GM21528 (cell line): ENCODE results near the gene HS3ST3B1.

Source experiments
- ATAC-seq: cut with Tn5 transposase; IDR thresholded peaks from one replicate; pipeline ENCODE4 v1.9.1; 2021; ENCODE audit warnings: mild to moderate bottlenecking, moderate library complexity; ENCODE audit not compliant: unreplicated experiment, low FRiP score

Gene HS3ST3B1

GRCh38 chr17:14351493-14351892 lies 50.6 kb downstream of the HS3ST3B1 start:
- ATAC-seq: peak; percentile 92

GRCh38 chr17:14352136-14352535 lies 51.3 kb downstream of the HS3ST3B1 start:
- ATAC-seq: no peak

GRCh38 chr17:14353861-14354474 lies 53.1 kb downstream of the HS3ST3B1 start:
- ATAC-seq: no peak

GRCh38 chr17:14354807-14355206 lies 53.9 kb downstream of the HS3ST3B1 start:
- ATAC-seq: no peak

- no peak for ATAC-seq
Observed at GRCh38 chr17:14355556-14355955, 54.7 kb downstream of the HS3ST3B1 start.

GRCh38 chr17:14359163-14360020 lies 58.5 kb downstream of the HS3ST3B1 start:
- ATAC-seq: peak; percentile 99

GRCh38 chr17:14360856-14361255 lies 60.0 kb downstream of the HS3ST3B1 start:
- ATAC-seq: no peak

GRCh38 chr17:14361470-14361869 lies 60.6 kb downstream of the HS3ST3B1 start:
- ATAC-seq: no peak

GRCh38 chr17:14361945-14362508 lies 61.1 kb downstream of the HS3ST3B1 start:
- no peak for ATAC-seq

GRCh38 chr17:14366199-14366598 lies 65.3 kb downstream of the HS3ST3B1 start:
- no peak for ATAC-seq

GRCh38 chr17:14372461-14372860 lies 71.6 kb downstream of the HS3ST3B1 start:
- ATAC-seq: no peak

- ATAC-seq: no peak
Observed at GRCh38 chr17:14372905-14373613, 72.2 kb downstream of the HS3ST3B1 start.

- no peak for ATAC-seq
Observed at GRCh38 chr17:14373614-14374259, 72.9 kb downstream of the HS3ST3B1 start.

GRCh38 chr17:14374268-14374667 lies 73.4 kb downstream of the HS3ST3B1 start:
- no peak for ATAC-seq

GRCh38 chr17:14376666-14377065 lies 75.8 kb downstream of the HS3ST3B1 start:
- ATAC-seq: no peak

- ATAC-seq: no peak
Observed at GRCh38 chr17:14381606-14382005, 80.7 kb downstream of the HS3ST3B1 start.

- ATAC-seq: no peak
Observed at GRCh38 chr17:14387036-14387435, 86.2 kb downstream of the HS3ST3B1 start.

GRCh38 chr17:14389681-14390080 lies 88.8 kb downstream of the HS3ST3B1 start:
- ATAC-seq: no peak

- ATAC-seq: no peak
Observed at GRCh38 chr17:14393723-14394122, 92.8 kb downstream of the HS3ST3B1 start.

GRCh38 chr17:14395255-14395654 lies 94.4 kb downstream of the HS3ST3B1 start:
- no peak for ATAC-seq
